NCI-H1417 (cell line): Measurements from ENCODE around the gene CD200.
A peak's percentile ranks its signal among the peaks of the same experiment; 100 is the strongest.
"Not testable (repeated sequence)": the region's sequence is repeated elsewhere in the genome, so short reads cannot be mapped to it uniquely, and the experiment has no call there.

ENCODE experiments used
- DNase-seq, 3 experiments: peaks; one replicate each; lab custom pipeline; 2025; lab: John Stamatoyannopoulos, UW

CD200 gene

DNA sequence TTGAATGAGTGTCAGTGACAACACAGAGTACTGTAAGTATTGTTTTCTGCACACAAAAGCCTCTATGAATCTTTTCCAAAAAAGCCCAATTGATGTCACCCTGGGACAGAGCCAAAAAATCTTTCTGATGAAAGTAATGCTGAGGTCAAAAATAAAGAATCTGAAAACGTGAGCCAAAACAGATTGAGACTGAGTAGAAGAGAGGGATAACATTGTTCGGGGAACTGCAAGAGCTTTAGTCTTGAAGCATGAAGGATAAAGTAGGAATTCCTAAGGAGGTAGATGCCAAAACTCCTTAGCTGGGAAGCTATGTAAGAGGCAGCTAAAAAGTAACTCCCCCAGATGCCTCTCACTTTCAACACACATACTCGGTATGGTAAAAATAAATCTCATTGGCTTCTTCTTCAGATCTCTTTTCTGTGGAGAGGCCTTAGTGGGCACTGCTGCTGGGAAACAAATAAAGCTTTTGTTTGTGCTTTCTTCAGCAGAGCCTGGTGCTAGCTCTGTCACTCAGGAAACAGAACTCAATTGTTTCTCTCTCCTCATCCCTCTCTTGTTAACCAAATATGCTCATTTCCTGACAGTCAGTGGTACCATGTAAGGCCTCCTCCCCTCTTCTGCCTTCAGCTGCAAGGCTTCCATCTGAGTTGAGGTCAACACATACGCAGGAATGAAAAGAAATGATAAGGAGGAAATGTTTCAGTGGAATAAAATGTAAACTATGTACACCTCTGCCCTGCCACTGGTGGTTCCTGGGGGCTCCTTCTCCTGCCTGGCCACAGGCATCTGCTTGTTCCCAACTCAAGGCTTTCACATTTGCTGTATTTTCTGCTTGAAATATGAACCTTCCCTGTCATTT lies 58.1 kb downstream of the CD200 start:
- DNase-seq, result peak in 1 of 3 experiments; percentile 14

DNA sequence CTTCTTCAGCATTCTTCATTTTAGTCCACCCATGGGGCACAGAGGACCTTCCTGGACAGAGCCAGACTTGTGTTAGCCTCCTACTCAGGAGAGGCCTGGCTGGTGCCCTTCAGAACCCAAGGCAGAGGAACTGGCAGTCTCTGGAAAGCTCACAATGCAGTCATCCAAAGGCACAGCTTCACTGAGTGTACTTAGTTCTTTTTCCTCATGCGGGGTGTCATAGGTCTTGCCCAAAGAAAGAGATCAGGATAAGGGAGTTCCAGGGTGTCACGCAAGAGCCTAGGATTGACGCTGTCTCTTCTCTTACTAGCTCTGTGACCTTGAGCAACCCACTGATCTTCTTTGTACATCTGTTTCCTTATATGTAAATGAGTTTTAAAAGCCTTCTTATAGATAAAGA lies 58.7 kb downstream of the CD200 start:
- DNase-seq, result no peak

DNA sequence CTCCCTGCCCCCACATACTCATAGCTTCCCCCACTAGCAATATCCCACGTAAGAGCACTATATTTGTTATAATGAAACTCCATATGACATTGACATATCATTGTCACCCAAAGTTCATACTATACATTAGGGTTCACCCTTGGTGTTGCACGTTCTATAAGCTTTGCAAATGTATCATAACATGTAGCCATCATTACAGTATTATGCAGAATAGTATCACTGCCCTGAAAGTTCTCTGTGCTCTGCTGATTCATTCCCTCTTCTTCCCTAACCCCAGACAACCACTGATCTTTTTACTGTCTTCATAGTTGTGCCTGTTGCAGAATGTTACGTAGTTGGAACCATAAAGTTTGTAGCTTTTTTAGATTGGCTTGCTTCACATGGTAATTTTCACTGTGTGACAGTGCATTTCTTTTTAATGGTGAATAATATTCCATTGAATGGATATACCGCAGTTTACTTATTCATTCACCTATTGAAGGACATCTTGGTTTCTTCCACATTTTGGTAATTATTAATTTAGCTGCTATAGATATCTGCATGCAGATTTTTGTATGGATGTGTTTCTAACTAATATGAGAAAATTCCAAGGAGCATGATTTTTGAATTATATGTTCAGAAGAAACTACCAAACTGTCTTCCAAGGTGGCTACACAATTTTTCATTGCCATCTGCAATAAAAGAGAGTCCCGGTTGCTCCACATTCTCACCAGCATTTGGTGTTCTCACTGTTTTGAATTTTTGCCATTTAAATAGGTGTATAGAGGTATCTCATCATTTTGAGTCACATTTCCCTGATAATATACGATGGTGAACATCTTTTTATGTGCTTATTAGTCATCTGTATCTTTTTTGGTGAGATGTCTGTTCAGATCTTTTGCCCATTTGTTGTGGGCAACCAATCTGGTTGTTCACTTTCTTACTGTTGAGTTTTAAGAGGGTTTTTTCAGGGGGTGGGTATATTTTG lies 59.7 kb downstream of the CD200 start:
- no peak for DNase-seq

DNA sequence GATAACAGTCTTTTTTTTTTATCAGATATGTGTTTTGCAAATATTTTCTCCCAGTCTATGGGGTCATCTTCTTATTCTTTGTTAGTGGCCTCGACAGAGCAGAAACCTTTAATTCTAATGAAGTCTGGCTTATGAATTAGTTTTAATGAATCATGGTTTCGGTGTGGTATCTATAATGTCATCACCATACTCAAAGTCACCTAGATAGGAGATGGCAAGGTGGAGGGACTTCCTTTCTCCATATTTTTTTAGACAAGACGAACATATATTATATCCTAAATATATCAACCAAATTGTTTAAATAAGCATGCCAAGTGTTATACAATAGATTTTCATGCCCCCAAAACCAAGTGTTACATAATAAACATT lies 60.4 kb downstream of the CD200 start:
- no peak for DNase-seq

DNA sequence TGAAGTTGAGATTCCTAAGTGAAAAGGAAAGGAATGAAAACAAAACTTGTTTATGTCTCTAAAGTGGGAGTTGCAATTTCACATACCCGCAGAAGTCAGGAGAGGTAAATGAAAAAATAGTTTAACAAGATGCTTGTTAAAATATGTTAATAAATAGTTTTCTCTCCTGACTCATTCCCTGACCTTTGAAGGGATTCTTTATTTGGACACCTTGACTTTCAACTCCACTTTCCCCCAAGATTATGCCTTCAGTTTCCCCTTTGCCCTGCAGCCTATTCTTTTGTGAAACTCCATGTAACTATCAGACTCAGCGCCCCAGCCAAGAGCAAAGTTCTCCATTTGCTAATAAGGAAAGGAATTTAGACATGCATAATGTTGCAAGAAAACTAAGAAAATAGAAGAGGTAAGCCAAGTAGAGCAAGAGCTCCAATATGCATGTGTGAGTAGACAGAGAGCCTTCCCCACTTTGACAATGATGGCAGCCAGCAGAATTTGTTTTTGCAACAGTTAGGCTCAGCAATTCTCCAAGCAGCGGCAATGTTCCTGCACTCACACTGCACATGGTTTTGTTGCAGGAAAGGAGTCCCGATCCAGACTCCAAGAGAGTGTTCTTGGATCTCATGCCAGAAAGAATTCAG lies 61.2 kb downstream of the CD200 start:
- no peak for DNase-seq

DNA sequence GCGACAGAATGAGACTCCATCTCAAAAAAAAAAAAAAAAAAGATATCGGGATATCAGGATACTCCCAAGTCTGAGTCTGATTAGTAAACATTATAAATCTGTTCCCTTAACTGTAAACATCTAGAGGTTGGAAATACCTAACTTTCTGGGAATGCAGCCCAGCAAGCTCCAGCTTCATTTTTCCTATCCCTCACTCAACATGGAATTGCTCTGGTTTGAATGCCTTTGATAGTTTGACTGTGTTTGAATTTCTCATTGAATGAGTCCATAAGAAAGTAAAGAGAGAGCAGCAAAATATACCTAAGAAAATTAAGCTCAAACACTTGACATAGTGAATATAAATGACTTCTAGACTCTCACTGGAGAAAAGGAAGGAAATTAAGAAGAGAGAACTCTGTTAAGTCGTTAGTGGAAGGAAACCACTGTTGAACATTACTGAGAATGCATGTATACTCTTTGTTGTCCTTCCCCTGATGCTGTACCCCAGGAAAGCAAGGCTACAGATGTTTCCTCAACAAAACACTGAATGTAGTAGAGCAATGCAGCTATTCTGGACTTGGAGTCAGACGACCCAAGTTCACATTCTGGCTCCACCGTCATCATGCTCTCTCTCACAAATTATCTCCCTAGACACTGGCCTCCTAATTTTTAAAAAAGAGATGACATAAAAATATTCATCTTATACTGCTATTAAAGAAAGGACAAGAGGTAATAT lies 62.4 kb downstream of the CD200 start:
- no peak for DNase-seq

DNA sequence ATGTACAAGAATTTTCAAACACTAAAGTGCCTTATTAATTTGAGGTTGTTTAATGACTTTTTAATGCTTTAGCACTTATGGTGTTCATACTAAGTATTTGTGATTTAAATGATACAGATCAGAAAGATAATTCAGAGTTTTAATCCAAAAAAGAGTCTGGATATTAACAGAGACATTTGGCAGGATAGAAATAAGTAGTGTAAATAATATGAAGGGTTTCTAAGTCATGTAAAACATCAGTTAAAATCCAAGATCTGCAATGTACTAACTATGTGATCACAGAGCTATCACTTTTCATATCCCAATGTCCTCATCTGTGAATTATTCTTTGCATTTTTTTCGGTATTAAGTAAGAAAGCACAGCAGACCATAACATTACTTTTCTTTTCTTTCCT lies 62.9 kb downstream of the CD200 start:
- DNase-seq, result no peak

DNA sequence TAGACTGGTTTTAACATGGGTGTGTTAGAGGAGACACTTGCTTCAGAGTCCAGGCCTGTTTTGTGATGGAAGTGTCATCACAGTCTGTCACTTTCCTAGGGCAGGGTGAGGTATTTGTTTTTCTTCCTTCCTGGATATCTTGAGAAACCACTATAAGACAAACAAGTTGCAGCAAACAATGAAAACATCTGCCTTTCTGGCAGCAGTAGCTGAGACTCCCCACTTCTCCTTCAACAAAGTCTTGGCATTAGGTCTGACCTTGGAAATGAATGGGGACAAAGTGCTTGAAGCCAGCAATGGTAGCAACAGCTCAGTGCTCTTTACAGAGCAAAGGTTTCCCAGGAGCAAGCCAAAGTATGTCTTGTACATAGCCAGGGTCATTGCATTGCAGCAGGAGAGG lies 64.6 kb downstream of the CD200 start:
- DNase-seq, result no peak

DNA sequence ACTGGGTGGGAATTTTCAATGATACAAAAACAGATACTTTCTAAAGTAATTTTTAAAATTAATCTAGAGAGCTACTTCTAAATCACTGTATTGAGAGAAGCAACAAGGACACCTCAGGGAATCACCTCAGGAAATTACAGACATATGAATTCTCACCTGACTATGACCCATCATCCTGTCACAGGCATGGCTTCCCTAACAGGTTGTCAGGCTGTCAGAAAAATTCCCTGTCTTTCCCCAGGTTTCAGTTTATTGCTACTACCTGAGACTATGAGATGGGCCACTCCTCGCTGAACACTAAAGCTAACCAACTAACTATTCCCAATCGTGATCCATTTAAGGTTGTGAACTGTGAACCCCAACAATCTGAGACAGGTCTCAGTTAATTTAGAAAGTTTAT lies 66.1 kb downstream of the CD200 start:
- no peak for DNase-seq

DNA sequence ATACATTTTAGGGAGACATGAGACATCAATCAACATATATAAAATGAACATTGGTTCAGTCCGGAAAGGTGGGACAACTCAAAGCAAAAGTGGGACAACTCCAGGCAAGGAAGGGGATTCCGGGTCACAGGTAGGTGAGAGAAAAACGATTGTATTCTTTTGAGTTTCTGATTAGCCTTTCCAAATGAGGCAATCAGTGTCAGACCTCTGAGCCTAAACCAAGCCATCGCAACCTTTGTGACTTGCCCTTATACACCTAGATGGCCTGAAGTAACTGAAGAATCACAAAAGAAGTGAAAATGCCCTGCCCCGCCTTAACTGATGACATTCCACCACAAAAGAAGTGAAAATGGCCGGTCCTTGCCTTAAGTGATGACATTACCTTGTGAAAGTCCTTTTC lies 66.6 kb downstream of the CD200 start:
- not testable (repeated sequence) for DNase-seq

DNA sequence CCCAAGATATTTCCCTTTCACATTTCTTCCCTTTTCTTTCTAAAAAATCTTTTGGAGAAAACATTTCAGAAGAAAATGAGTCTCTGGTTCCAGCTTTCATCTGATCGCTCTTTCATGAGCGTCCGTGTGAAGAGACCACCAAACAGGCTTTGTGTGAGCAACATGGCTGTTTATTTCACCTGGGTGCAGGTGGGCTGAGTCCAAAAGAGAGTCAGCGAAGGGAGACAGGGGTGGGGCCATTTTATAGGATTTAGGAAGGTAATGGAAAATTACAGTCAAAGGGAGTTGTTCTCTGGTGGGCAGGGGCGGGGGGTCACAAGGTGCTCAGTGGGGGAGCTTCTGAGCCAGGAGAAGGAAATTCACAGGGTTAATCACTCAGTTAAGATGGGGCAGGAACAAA lies 67.4 kb downstream of the CD200 start:
- DNase-seq, result not testable (repeated sequence)

DNA sequence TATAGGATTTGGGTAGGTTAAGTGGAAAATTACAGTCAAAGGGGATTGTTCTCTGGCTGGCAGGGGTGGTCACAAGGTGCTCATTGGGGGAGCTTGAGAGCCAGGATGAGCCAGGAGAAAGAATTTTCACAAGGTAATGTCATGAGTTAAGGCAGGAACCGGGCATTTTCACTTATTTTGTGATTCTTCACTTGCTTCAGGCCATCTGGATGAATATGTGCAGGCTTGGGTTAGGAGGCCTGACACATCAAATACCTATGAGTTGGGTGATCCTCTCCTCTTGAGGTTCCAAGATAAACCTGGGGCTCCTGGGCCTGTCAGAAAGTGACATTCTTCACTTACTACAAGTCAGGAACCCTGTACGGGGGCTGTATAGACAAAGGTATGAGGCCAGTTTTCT lies 68.7 kb downstream of the CD200 start:
- DNase-seq, result no peak

DNA sequence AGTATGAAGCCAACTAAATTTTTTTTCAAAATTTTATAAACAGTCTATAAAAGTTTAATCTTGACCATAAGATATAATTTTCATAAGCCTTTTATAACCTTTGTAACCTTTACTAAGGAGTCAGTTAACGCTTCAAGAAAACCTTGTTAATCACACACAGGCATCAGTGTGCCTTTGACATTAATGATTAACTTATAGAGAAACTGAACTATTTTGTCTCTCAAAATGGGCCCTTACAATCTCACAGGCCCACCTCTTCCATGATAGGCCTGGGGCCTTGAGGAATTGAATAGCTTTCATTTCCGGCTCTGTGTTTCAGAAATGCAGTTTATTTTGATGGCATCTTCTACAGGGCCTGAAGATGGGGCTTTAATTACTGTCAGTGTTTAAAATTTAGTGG lies 70.1 kb downstream of the CD200 start:
- DNase-seq, result no peak

DNA sequence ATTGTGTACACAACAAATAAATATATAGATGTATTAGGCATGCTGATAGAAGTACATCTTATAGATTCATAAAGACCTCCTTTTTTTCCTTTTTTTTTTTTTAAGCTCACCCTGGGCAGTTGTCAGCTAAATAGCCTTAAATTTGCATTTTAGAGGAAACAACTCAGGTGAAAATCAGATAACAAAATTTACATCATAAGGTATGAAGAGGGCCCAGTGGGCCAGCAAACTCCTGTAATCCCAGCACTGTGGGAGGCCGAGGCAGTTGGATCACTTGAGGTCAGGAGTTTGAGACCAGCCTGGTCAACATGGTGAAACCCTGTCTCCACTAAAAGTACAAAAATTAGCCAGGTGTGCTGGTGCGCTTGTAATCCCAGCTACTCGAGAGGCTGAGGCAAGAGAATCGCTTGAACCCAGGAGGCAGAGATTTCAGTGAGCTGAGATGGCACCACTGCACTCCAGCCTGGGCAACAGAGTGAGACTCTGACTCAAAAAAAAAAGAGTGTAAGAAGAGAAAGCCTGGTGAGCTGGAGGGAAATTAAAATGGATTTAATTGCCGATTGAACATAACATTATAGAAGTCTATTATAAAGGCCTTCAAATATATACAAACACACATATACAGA lies 72.1 kb downstream of the CD200 start:
- not testable (repeated sequence) for DNase-seq

DNA sequence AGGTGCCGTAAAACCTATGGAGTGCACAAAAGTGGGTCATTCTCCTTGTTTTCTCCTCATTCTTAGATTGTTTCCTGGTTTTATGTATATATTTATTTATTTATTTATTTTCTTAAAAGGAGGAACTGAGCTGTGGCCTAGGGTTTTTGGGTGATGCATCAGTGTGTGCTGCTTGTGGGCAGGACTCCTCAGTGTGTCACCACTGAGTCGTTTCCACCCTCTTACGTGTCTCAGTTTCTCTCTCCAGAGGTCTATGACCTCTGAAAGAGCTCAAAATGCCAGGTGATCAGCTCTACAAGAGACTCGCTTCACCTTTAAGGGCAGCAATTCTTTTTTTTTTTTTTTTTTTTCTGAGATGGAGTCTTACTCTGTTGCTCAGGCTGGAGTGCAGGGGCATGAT lies 72.9 kb downstream of the CD200 start:
- DNase-seq, result no peak

DNA sequence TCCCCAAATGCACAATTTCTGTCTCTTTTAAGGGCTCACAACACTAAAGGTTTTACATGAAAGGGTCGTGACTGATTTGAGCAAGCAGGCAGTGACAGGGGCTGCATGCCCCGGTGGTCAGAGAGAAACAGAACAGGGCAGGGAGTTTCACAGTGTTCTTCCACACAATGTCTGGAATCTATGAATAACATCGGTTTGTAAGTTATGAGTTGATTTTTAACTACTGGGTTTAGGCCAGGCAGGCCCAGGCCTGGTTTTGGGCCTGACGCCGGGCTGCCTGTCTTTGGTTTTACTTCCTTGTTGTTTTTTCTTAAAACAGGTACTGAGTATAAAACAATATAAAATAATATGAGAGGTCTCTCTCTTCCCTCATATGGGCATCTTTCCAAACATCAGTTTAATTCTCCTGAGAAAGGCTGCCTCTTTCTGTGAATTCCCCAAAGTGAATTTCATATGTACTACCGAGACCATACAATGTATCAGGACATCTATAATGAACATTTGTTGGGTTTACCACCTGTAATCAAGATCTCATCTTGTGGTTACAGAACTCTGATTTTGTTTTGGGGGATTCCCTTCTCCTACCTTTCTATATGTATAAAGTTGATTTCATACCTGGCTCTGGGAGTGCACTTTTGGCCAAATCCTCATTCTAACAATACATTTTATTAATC lies 74.4 kb downstream of the CD200 start:
- DNase-seq, result no peak

DNA sequence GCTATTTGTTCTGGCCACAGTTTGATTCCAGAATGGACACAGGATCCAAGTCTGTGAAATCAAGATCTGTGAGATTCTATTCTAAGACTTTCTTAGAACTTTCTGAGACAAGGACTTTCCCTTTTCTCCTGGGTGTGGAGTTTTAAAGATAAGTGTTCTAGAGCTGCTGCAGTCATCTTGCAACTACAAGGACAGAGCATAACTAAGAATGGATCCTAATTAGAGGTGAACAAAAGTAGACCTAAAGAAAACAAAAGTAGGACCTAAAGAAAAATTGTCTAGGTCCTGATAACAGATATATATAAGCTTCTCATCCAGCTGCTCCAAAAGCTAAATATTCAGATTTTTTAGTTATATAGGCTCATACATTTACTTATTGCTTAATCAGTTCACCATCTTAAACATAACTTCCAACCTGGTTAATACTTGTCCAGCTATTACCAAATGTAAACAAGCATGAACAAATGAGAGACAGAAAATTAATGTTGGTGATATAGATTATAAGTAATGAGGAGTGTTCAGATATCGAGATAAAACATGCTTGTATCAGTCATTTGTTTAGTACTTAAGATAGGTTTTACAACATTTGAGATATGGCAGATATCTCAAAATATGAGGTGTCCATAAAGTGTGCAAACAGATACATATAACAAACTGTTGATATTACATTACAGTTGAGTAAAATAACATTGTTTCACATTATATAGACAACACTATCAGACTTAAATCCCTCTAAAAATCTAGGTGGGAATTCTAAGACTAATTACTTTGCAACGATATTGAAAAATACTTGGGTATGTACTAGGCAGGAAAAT lies 75.1 kb downstream of the CD200 start:
- DNase-seq, result no peak

DNA sequence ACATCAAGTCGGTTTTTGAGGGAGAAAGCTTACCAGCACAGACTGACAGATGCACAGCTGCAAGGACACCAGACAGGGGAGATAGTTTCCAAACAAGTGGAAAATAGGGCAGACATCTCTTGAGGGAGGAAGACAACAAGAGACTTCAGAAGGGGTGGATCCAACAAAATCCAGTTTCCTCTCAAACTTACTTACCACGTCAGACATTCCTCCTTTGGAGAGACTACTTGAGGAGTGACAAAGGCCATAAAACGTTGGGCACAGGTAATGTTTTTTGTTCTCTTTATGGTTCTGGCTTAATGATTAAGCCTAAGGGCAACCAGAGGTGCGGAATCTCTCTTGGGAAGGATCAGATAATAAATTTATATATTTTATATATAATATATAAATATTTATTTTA lies 76.1 kb downstream of the CD200 start:
- DNase-seq, result no peak

DNA sequence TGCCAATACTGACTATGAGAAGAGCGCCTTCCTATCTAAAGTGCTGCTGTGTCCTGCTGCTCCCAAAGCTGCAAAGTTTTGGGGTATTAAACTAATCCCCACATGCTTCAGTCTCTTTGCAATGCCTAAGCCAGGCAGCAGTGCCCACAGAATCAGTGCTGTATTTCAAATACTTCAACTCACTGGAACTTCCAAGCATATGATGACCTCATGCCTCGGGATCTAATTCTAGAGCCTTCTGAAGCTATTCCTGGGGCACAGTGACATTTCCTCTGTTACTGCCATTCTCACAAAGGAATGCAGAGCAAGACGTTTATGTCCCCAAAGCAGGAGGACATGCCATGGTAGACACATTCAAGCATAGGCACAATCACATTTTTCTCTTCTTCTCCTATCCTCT lies 78.5 kb downstream of the CD200 start:
- no peak for DNase-seq
